Measurements from ENCODE around the gene BIN1. TPM values are rescaled to one million over a fixed set of nuclear protein-coding genes. Genes with fewer than 3 reads are reported as not detected.

The BIN1 gene
- total RNA-seq, 1 donor from 2014 or later, result 90.9 TPM

DNA sequence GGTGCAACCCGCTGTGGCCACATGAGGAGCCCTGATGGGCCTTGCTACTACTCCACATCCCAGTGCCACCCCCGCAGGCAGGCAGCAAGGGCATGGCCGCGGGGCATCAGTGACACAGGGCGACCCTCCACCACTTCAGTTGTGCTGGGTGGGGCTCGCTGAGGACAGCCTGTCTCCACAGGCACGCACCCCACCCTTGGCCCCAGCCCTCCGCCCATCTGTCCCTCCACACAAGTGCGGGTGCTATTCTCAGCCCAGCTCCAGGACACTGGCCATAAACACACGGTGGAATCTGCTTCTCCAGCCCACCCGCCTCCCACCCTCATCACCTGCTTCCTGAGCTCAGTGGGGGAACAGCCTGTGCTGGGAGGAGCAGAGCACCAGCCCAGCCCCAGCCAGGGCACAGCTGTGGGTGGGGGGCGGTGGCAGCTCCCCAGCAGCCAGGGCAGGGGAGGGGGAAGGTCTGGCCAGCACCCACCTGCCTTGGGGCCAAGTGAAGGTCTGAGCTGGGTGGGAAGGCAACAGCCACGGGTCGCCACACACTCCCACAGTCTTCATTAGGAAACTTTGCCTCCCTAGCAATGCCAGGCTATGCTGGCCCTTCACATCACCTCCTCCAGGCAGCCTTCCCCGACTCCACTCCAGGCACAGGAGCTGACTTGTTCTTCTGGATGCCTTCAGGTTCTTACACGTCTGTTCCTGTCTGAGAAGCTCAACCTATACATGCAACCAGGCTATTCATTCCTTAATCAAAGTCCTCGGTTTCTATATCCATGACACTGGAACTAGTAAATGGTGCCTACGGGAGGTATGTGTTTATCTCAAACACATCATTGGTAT, 16.5 kb downstream of the BIN1 start:
- Histone ChIP-seq H3K4me3 (ENCODE audit: low read depth, low read length) (no peak overlapping the region), H3K36me3 (ENCODE audit: control insufficient read depth, insufficient read depth, low read length) (no peaks in the 10 kb centered on the region), H3K27me3 (ENCODE audit: control insufficient read depth, insufficient read depth, low read length) (no peaks in the 10 kb centered on the region)
- TF ChIP-seq, protein P1, sequence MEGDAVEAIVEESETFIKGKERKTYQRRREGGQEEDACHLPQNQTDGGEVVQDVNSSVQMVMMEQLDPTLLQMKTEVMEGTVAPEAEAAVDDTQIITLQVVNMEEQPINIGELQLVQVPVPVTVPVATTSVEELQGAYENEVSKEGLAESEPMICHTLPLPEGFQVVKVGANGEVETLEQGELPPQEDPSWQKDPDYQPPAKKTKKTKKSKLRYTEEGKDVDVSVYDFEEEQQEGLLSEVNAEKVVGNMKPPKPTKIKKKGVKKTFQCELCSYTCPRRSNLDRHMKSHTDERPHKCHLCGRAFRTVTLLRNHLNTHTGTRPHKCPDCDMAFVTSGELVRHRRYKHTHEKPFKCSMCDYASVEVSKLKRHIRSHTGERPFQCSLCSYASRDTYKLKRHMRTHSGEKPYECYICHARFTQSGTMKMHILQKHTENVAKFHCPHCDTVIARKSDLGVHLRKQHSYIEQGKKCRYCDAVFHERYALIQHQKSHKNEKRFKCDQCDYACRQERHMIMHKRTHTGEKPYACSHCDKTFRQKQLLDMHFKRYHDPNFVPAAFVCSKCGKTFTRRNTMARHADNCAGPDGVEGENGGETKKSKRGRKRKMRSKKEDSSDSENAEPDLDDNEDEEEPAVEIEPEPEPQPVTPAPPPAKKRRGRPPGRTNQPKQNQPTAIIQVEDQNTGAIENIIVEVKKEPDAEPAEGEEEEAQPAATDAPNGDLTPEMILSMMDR (IDR thresholded peaks at IDR 0.05; ENCODE audit: insufficient read depth, low read length, poor library complexity, severe bottlenecking), result no peak
- no peak for DNase-seq (ENCODE audit: low read depth)

DNA sequence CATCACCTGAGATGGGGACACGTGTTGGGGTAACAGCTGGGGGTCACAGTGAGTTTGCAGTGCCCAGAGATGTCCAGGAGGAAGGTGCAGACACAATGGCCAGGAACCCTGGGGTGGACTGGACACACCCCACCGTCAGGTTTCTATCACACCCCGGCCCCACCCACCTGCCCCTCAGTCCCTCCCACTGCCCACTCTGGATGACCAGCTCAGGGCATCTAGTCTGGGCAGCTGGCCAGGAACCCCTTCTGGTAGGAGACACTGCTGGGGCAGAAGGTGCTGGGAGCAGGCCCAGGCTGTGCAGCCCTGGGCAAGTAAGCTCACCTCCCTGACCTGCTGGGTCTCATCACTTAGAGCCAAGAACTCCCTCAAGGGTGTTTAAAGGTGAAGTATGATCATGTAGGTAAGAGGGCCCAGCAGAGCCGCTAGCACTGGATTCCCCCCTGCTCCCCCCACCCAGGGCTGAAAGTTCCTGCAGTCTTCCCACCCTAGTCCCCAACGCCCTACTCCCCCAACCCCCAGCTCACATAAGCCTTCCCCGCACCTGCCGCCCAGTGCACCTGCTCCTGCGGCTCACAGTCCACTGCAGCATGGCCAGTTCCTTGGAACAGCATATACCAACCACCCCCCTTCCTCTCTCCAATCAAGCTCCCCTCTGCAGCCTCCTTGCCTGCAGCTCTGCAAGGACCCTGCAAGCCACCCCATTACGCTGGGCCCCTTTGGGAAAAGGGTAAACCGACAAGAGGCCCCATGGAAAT, 17.3 kb downstream of the BIN1 start:
- DNase-seq (ENCODE audit: low read depth), result no peak
- Histone ChIP-seq H3K27me3 (ENCODE audit: control insufficient read depth, insufficient read depth, low read length) (no peaks in the 10 kb centered on the region), H3K36me3 (ENCODE audit: control insufficient read depth, insufficient read depth, low read length) (no peaks in the 10 kb centered on the region), H3K4me3 (ENCODE audit: low read depth, low read length) (no peak overlapping the region)
- TF ChIP-seq, protein P1 (IDR thresholded peaks at IDR 0.05; ENCODE audit: insufficient read depth, low read length, poor library complexity, severe bottlenecking), result no peak

DNA sequence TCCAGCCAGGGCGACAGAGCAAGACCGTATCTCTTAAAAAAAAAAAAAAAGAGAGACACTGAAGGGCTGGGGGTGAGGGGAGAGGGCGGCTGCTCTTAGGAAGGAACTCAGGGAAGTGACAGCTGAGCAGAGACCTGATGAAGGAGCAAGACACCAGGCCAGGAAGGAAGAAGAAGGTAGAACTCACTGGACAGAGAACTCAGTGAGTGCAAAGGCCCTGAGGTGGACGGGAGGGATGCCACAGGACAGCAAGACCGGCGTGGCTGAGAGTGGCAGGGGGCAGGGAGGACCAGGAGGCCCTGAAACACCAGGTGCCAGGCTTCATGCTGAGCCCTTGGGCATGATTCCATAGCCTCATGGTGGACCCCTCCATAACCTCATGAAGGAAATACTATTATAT, 18.2 kb downstream of the BIN1 start:
- TF ChIP-seq, protein P1 (IDR thresholded peaks at IDR 0.05; ENCODE audit: insufficient read depth, low read length, poor library complexity, severe bottlenecking), result no peak
- Histone ChIP-seq H3K36me3 (ENCODE audit: control insufficient read depth, insufficient read depth, low read length) (no peaks in the 10 kb centered on the region), H3K27me3 (ENCODE audit: control insufficient read depth, insufficient read depth, low read length) (no peaks in the 10 kb centered on the region), H3K4me3 (ENCODE audit: low read depth, low read length) (no peak overlapping the region)
- DNase-seq (ENCODE audit: low read depth), result no peak

DNA sequence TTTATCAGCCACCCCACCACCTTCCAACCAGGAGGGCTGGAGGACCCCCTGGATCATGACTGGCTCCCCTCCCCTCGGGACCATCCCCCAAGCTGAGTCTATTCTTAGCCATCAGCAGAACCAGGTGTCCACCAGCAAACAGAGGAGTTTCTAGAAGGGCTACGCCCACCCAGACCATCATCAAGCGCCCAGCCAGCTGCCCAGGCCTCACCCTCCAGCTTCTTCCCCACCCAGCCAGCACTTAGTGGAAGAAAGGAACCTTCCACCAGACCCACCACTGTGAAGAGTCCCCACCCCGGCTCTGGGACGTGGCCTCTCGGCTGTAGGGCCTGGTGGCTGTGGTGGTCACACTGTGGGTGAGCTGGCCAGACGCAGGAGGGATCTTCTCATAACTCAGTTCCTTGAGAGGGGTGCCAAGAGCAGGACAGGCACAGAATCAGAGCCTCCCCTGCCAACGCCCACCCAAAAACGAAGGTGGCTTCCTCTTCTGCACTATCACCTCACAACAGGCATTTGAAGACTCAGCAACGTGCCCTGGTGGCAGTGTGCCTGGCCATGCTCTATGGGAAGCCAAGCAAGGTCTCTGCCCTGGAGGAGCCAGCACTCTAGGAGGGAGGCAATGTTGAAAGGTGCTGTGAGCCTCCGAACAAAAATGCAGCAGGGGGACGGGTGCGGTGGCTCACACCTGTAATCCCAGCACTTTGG, 19.0 kb downstream of the BIN1 start:
- H3K36me3 ChIP-seq (ENCODE audit: control insufficient read depth, insufficient read depth, low read length), result no peaks in the 10 kb centered on the region
- no peaks in the 10 kb centered on the region for H3K27me3 ChIP-seq (ENCODE audit: control insufficient read depth, insufficient read depth, low read length)
- no peak overlapping the region for H3K4me3 ChIP-seq (ENCODE audit: low read depth, low read length)
- DNase-seq (ENCODE audit: low read depth), result no peak
- TF ChIP-seq, protein P1 (IDR thresholded peaks at IDR 0.05; ENCODE audit: insufficient read depth, low read length, poor library complexity, severe bottlenecking), result no peak

DNA sequence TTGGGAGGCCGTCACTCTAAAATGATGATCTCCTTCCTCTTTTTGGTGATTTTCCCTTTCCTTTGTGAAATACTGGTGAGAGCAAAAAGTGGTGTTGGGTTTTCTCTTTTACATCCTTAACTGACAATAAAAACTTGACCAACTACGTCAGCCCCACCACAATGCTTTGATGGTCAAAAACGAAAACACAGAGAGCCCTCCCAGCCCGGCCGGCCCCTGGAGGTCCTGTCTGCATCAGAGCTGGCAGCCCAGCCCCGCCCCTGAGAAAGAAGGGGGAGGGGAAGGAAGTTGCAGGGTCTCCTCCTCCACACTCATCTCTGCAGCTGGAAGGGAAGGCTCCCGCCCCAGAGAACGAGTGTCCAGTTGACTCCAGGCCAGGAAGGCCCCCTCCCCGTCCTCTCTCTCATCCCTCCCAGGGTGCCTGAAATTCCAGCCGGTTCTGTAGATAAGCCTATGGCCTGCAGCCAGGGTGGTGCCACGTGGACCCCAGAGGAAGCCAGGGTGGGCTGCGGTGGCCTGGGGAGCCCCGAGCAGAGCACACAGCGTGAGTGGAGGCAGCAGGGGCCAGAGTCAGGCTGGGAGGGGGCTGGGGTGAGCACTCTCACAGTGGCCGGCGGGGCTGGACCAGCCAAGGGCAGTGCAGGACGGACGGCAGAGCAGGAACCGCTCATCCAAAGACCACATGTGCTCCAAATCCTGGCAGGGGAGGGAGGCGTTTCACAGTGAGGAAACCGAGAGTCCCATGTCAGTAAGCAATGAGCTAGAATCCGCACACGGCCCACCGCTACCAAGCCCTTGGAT, 19.8 kb downstream of the BIN1 start:
- Histone ChIP-seq H3K27me3 (ENCODE audit: control insufficient read depth, insufficient read depth, low read length) (no peaks in the 10 kb centered on the region), H3K4me3 (ENCODE audit: low read depth, low read length) (no peak overlapping the region), H3K36me3 (ENCODE audit: control insufficient read depth, insufficient read depth, low read length) (no peaks in the 10 kb centered on the region)
- DNase-seq (ENCODE audit: low read depth), result no peak
- TF ChIP-seq, protein P1 (IDR thresholded peaks at IDR 0.05; ENCODE audit: insufficient read depth, low read length, poor library complexity, severe bottlenecking), result no peak

Measured in kidney epithelial cell (primary cell).